ENCODE data around the gene NFE2L2.
"Not testable (repeated sequence)": the region's sequence is repeated elsewhere in the genome, so short reads cannot be mapped to it uniquely, and the experiment has no call there.

Gene NFE2L2

GRCh38 chr2:177221534-177221933 lies 43.0 kb downstream of the NFE2L2 start:
- ChIA-PET POLR2A (interaction anchor here (0.8 kb wide), 1 partner anchor 40 kb away, joined by 3 read pairs; no protein-coding TSS in a partner anchor), CTCF (interaction anchor here (0.6 kb wide), 1 partner anchor 57 kb away, joined by 3 read pairs; no protein-coding TSS in a partner anchor)
- no peak for DNase-seq (ENCODE audit: extremely low spot score)
- no peak for TF ChIP-seq BHLHE40 (IDR thresholded peaks at IDR 0.05; ENCODE audit: borderline replicate concordance)
- no peak for TF ChIP-seq L3MBTL2 (conservative IDR thresholded peaks at IDR 0.05)
- no peak for TF ChIP-seq SUZ12 (IDR thresholded peaks at IDR 0.05)
- TF ChIP-seq ARNT (IDR thresholded peaks at IDR 0.05), result no peak
- no peak for TF ChIP-seq SP1 (IDR thresholded peaks at IDR 0.05)
- no peak for TF ChIP-seq FOXM1 (IDR thresholded peaks at IDR 0.05; ENCODE audit: borderline replicate concordance)
- no peak for TF ChIP-seq FOXA1 (IDR thresholded peaks at IDR 0.05)
- TF ChIP-seq LEF1 (IDR thresholded peaks at IDR 0.05; ENCODE audit: borderline replicate concordance), result no peak
- TF ChIP-seq ELF4 (IDR thresholded peaks at IDR 0.05), result no peak
- no peak for TF ChIP-seq CTBP1 (IDR thresholded peaks at IDR 0.05; ENCODE audit: borderline replicate concordance)
- TF ChIP-seq FOXK2 (IDR thresholded peaks at IDR 0.05), result no peak
- TF ChIP-seq, protein P1, sequence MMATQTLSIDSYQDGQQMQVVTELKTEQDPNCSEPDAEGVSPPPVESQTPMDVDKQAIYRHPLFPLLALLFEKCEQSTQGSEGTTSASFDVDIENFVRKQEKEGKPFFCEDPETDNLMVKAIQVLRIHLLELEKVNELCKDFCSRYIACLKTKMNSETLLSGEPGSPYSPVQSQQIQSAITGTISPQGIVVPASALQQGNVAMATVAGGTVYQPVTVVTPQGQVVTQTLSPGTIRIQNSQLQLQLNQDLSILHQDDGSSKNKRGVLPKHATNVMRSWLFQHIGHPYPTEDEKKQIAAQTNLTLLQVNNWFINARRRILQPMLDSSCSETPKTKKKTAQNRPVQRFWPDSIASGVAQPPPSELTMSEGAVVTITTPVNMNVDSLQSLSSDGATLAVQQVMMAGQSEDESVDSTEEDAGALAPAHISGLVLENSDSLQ (IDR thresholded peaks at IDR 0.05), result no peak

DNA sequence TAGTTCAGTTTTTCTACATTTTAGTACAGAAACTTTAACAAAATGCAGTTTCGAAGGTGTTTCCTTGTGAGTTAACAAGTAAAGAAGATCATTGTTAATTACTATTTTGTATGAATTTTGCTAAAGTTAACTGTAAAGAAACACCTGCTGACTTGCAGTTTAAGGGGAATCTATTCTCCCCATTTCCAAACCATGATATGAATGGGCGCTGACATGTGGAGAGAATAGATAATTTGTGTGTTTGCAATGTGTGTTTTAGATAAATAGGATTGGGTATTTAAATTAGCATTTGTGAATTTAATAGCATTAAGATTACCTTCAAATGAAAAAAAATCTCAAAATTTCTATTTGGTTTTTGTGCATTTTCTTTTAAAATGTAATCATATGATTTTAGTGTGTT lies 44.7 kb downstream of the NFE2L2 start:
- CTCF ChIA-PET; DNase-seq (ENCODE audit: extremely low spot score); POLR2A ChIA-PET: not testable (repeated sequence)

DNA sequence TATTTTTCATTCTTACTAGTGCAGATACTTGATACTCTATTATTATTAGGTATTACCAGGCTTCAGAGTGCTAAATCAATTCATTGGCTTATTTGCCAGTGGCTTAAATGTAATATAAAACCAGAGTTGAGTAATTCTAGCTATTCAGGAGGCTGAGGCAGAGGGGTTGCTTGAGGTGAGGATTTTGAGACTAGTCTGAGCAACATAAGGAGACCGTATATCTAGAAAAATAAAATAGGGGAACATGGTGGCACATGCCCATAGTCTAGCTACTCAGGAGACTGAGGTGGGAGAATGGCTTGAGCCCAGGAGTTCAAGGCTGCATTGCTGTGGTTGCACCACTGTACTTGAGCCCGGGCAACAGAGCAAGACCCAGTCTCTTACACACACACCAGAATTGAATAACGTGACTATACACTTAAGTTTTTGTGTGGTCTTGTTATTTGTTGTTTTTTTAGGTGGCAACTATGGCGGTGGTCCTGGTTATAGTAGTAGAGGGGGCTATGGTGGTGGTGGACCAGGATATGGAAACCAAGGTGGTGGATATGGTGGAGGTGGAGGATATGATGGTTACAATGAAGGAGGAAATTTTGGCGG lies 47.2 kb downstream of the NFE2L2 start:
- ChIA-PET CTCF (no interaction called here), POLR2A (no interaction called here)
- no peak for DNase-seq (ENCODE audit: extremely low spot score)
- TF ChIP-seq FOXM1 (IDR thresholded peaks at IDR 0.05; ENCODE audit: borderline replicate concordance) (no peak), CTBP1 (IDR thresholded peaks at IDR 0.05; ENCODE audit: borderline replicate concordance) (no peak), HDGF (IDR thresholded peaks at IDR 0.05; ENCODE audit: borderline replicate concordance) (no peak), ARNT (IDR thresholded peaks at IDR 0.05) (no peak), SP1 (IDR thresholded peaks at IDR 0.05) (no peak), BHLHE40 (IDR thresholded peaks at IDR 0.05; ENCODE audit: borderline replicate concordance) (no peak)

DNA sequence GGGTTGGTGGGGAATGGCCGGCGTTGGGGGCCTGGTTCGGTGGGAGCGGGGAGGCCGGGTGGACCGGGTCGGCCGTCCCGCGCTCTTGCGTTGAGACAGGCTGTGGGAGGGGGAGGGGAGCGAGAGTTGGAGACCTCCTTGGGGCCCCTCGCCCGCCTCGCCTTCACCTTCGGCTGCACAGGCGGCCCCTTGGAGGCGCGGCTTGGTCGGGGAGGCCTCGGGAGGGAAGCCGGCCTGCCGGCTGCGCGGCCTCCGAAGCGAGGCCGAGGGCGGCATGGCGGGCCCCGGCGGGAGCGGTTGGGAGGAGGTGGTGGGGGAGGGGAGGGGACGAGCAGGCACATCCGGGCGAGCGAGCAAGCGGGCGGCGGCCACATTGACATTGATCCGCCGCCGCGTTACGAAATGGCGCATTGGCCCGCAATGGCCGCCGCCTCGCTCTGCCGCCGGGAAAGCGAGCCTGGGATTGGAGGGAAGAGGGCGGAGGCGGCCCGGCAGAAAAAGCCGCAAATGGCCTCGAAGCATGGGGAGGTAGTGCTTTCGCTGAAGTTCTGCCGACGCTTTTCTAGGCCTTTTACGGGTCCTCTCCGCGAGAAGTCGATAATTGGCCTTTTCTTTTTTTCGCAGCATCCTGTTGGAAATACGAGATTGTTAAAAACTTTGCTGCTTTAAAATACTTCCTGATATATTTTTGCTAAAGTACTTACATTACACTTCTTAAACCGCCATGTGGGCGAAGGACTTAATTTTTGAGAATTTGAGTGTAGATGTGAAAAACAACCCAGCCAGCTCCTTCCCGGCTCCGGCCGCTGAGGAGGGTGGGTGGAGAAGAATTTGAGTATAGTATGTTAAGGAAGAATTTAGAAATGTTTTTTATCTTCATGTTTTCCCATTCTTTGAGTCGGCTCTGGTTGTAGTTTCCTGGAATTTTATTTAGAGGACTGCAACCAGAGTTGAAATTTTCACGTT lies 51.4 kb downstream of the NFE2L2 start:
- DNase-seq (ENCODE audit: extremely low spot score), result peak; percentile 79
- CTCF ChIA-PET, result no interaction called here
- POLR2A ChIA-PET, result interaction anchor here (0.6 to 1.7 kb wide), 19 partner anchors 9 to 65 kb away, joined by 3 to 19 read pairs (median 4); partner anchors contain the start of gene NFE2L2
- TF ChIP-seq FOXM1 (IDR thresholded peaks at IDR 0.05; ENCODE audit: borderline replicate concordance) (no peak), FOXK2 (IDR thresholded peaks at IDR 0.05) (no peak), CTBP1 (IDR thresholded peaks at IDR 0.05; ENCODE audit: borderline replicate concordance) (no peak; the same call in 1 of the 2 replicates), L3MBTL2 (conservative IDR thresholded peaks at IDR 0.05) (0 out of 2 replicates have a peak, but pooled peaks have one; percentile 3), FOXA1 (IDR thresholded peaks at IDR 0.05) (no peak), SUZ12 (IDR thresholded peaks at IDR 0.05) (no peak), LEF1 (IDR thresholded peaks at IDR 0.05; ENCODE audit: borderline replicate concordance) (0 out of 2 replicates have a peak, but pooled peaks have one; percentile 19), ZNF384 (IDR thresholded peaks at IDR 0.05) (no peak), NFRKB (IDR thresholded peaks at IDR 0.05) (peak; percentile 84; the same call in 1 of the 2 replicates), TARDBP (IDR thresholded peaks at IDR 0.05) (no peak)
- TF ChIP-seq, protein P1 (IDR thresholded peaks at IDR 0.05), result peak; percentile 38; the same call in 1 of the 2 replicates

GRCh38 chr2:177212106-177212890 lies 52.2 kb downstream of the NFE2L2 start, which contains the start of gene HNRNPA3:
TSS of gene HNRNPA3 (plus strand) at chr2:177212794. CDS start at chr2:177212800, 6 bp downstream.
- ChIA-PET POLR2A (interaction anchor here (0.6 to 1.7 kb wide), 21 partner anchors 8 to 64 kb away, joined by 3 to 19 read pairs (median 4); partner anchors contain the start of gene NFE2L2), CTCF (no interaction called here)
- DNase-seq (ENCODE audit: extremely low spot score), result peak; percentile 98
- TF ChIP-seq SUZ12 (IDR thresholded peaks at IDR 0.05) (no peak), L3MBTL2 (conservative IDR thresholded peaks at IDR 0.05) (peak; percentile 76), SP1 (IDR thresholded peaks at IDR 0.05) (no peak), FOXM1 (IDR thresholded peaks at IDR 0.05; ENCODE audit: borderline replicate concordance) (no peak), FOXA1 (IDR thresholded peaks at IDR 0.05) (no peak), ELF4 (IDR thresholded peaks at IDR 0.05) (peak; percentile 45; the same call in 1 of the 2 replicates), LEF1 (IDR thresholded peaks at IDR 0.05; ENCODE audit: borderline replicate concordance) (no peak), TARDBP (IDR thresholded peaks at IDR 0.05) (no peak), NFRKB (IDR thresholded peaks at IDR 0.05) (no peak; the same call in 1 of the 2 replicates), HDGF (IDR thresholded peaks at IDR 0.05; ENCODE audit: borderline replicate concordance) (no peak), ZNF384 (IDR thresholded peaks at IDR 0.05) (no peak), ARNT (IDR thresholded peaks at IDR 0.05) (no peak), CTBP1 (IDR thresholded peaks at IDR 0.05; ENCODE audit: borderline replicate concordance) (no peak), BHLHE40 (IDR thresholded peaks at IDR 0.05; ENCODE audit: borderline replicate concordance) (no peak), FOXK2 (IDR thresholded peaks at IDR 0.05) (no peak)
- TF ChIP-seq, protein P1 (IDR thresholded peaks at IDR 0.05), result peak; percentile 84

Measured in HEK293T (cell line).